ENCODE measurements around the gene MED14.

DNA sequence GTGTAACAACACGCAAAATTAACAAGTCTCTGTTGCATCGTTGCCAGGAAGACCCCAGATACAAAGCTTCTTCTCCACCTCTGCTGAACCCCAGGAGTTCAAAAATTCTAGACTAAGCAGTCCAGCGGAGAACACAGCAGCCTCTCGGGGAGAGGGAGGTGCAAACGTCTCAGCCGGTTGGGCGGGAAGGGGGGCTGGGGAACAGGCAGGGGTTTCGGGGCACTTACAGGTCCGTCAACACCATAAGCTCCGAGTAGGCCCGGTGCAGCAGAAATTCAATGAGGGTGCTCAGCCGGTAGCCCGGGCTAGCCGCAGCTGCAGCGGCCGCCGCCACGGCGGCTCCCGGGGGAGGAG is 394 bp downstream of the MED14 start:
- TF ChIP-seq, protein P1, sequence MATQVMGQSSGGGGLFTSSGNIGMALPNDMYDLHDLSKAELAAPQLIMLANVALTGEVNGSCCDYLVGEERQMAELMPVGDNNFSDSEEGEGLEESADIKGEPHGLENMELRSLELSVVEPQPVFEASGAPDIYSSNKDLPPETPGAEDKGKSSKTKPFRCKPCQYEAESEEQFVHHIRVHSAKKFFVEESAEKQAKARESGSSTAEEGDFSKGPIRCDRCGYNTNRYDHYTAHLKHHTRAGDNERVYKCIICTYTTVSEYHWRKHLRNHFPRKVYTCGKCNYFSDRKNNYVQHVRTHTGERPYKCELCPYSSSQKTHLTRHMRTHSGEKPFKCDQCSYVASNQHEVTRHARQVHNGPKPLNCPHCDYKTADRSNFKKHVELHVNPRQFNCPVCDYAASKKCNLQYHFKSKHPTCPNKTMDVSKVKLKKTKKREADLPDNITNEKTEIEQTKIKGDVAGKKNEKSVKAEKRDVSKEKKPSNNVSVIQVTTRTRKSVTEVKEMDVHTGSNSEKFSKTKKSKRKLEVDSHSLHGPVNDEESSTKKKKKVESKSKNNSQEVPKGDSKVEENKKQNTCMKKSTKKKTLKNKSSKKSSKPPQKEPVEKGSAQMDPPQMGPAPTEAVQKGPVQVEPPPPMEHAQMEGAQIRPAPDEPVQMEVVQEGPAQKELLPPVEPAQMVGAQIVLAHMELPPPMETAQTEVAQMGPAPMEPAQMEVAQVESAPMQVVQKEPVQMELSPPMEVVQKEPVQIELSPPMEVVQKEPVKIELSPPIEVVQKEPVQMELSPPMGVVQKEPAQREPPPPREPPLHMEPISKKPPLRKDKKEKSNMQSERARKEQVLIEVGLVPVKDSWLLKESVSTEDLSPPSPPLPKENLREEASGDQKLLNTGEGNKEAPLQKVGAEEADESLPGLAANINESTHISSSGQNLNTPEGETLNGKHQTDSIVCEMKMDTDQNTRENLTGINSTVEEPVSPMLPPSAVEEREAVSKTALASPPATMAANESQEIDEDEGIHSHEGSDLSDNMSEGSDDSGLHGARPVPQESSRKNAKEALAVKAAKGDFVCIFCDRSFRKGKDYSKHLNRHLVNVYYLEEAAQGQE (IDR thresholded peaks at IDR 0.05; ENCODE audit: insufficient read depth in 1 of 2, low read depth in 2 of 2, low read length in 2 of 2), result no peak
- no peak for TF ChIP-seq TAF1 (IDR thresholded peaks at IDR 0.05; ENCODE audit: borderline replicate concordance, insufficient read depth, low read length)
